A549 (cell line): ENCODE data around the gene TAS2R60. TPM values are rescaled to one million over a fixed set of nuclear protein-coding genes. Genes with fewer than 3 reads are reported as not detected.
A peak's percentile ranks its signal among the peaks of the same experiment; 100 is the strongest.

Experiments
- ATAC-seq, 2 experiments: fragments of 200-7000 bp in 1 of 2; fragments of >200 bp in 1 of 2; cut with Nextera tagmentation in 1 of 2; cut with Tn5 transposase in 1 of 2; 3 replicates each; pipeline versions ENCODE4 v1.8.0 to v1.9.1; 2018 to 2020; ENCODE audit warnings: mild to moderate bottlenecking in 1 of 2, moderate library complexity in 1 of 2
- CTCF ChIA-PET: fragments of 300-600 bp; sonication (Branson Sonifier 250); formaldehyde crosslinking; extraction: SDS; loops from one replicate; lab custom pipeline; 2021; ENCODE audit warnings: antibody characterized with exemption, inconsistent platforms; lab: Yijun Ruan, JAX
- POLR2A ChIA-PET: fragments of 350-600 bp; formaldehyde crosslinking; extraction: SDS; loops from one replicate; lab custom pipeline; 2021; ENCODE audit warnings: antibody characterized with exemption, inconsistent platforms; lab: Yijun Ruan, JAX
- DNase-seq, 2 experiments: peaks; one replicate each; pipeline versions ENCODE4 v3.0.0 to v3.0.0-alpha.2; 2011 to 2016; ENCODE audit warnings: low read depth in 1 of 2, low spot score in 1 of 2
- FAIRE-seq: peaks from 2 replicates; lab custom pipeline; 2011; peaks lifted over from hg19 to GRCh38; lab: Jason Lieb, UNC
- H3K27ac ChIP-seq, 2 experiments: fragments of >200 bp; sonication (Bioruptor Twin); formaldehyde crosslinking; 3 replicates each; pipeline ENCODE4 v1.5.1; 2016 to 2017
- H3K4me1 ChIP-seq: fragments of >200 bp; sonication (Bioruptor Twin); formaldehyde crosslinking; 3 replicates; pipeline ENCODE4 v1.6.1; 2016
- H3K4me2 ChIP-seq: fragments of >200 bp; sonication (Bioruptor Twin); formaldehyde crosslinking; 3 replicates; pipeline ENCODE4 v1.6.1; 2016
- H3K4me3 ChIP-seq: fragments of >200 bp; sonication (Bioruptor Twin); formaldehyde crosslinking; 3 replicates; pipeline ENCODE4 v1.5.1; 2016
- H3K9me3 ChIP-seq: fragments of >200 bp; sonication (Bioruptor Twin); formaldehyde crosslinking; 3 replicates; pipeline ENCODE4 v1.6.1; 2016
- ATOH8 ChIP-seq: fragments of 250-450 bp; sonication (Bioruptor Pico); IDR thresholded peaks from 2 replicates; pipeline ENCODE4 v1.5.0; 2020; ENCODE audit warnings: low read depth, mild to moderate bottlenecking, moderate library complexity
- BHLHE40 ChIP-seq: IDR thresholded peaks from 2 replicates; pipeline ENCODE4 v1.6.1; 2012; ENCODE audit warnings: low read depth, low read length, inconsistent platforms
- CBX8 ChIP-seq: fragments of 200-600 bp; sonication (generic); IDR thresholded peaks from 2 replicates; pipeline ENCODE4 v1.6.1; 2016
- CHD2 ChIP-seq: fragments of 150-350 bp; IDR thresholded peaks from 2 replicates; pipeline ENCODE4 v1.6.1; 2014; ENCODE audit warnings: low read length; ENCODE audit not compliant: partially characterized antibody
- CTCF ChIP-seq: fragments of >200 bp; sonication (Bioruptor Twin); formaldehyde crosslinking; IDR thresholded peaks from 3 replicates; pipeline ENCODE4 v1.5.1; 2016
- E2F6 ChIP-seq: IDR thresholded peaks from 2 replicates; pipeline ENCODE4 v1.6.1; 2012; ENCODE audit warnings: low read depth, borderline replicate concordance
- EP300 ChIP-seq, 2 experiments: fragments of >200 bp; sonication (Bioruptor Twin); formaldehyde crosslinking; IDR thresholded peaks; 2 replicates in 1 of 2; 3 replicates in 1 of 2; pipeline ENCODE4 v1.6.1; 2016 to 2017
- FOSB ChIP-seq: fragments of 250-450 bp; sonication (Bioruptor Pico); IDR thresholded peaks from 2 replicates; pipeline ENCODE4 v1.5.0; 2020; ENCODE audit warnings: mild to moderate bottlenecking, moderate library complexity
- FOSL2 ChIP-seq, 2 experiments: fragments of 450-650 bp in 1 of 2; fragments of >200 bp in 1 of 2; sonication (Bioruptor Twin) in 1 of 2; formaldehyde crosslinking; IDR thresholded peaks; 2 replicates each; pipeline versions ENCODE4 v1.5.0 to v1.6.1; 2016 to 2020; ENCODE audit warnings: mild to moderate bottlenecking in 1 of 2, moderate library complexity in 1 of 2
- FOXS1 ChIP-seq: fragments of 250-450 bp; sonication (Bioruptor Pico); IDR thresholded peaks from 2 replicates; pipeline ENCODE4 v1.5.0; 2020; ENCODE audit warnings: mild to moderate bottlenecking, moderate library complexity
- HOXA7 ChIP-seq: fragments of 250-450 bp; sonication (Bioruptor Pico); IDR thresholded peaks from 2 replicates; pipeline ENCODE4 v1.5.0; 2020; ENCODE audit warnings: mild to moderate bottlenecking, moderate library complexity
- HOXB5 ChIP-seq: fragments of 250-450 bp; sonication (Bioruptor Pico); IDR thresholded peaks from 2 replicates; pipeline ENCODE4 v1.5.0; 2020; ENCODE audit warnings: mild to moderate bottlenecking, moderate library complexity
- JUNB ChIP-seq: fragments of >200 bp; sonication (Bioruptor Twin); formaldehyde crosslinking; IDR thresholded peaks from 2 replicates; pipeline ENCODE4 v1.6.1; 2016
- KDM1A ChIP-seq: fragments of 200-600 bp; sonication (generic); IDR thresholded peaks from 2 replicates; pipeline ENCODE4 v1.6.1; 2016; ENCODE audit warnings: low read depth, mild to moderate bottlenecking
- KDM5A ChIP-seq: fragments of 200-600 bp; sonication (generic); IDR thresholded peaks from 2 replicates; pipeline ENCODE4 v1.6.1; 2016; ENCODE audit warnings: antibody characterized with exemption, mild to moderate bottlenecking
- MAFK ChIP-seq: fragments of 450-650 bp; IDR thresholded peaks from 2 replicates; pipeline ENCODE4 v1.6.1; 2014; ENCODE audit not compliant: partially characterized antibody
- MAX ChIP-seq: IDR thresholded peaks from 2 replicates; pipeline ENCODE4 v1.6.1; 2012
- NFE2L2 ChIP-seq: fragments of 150-350 bp; conservative IDR thresholded peaks from 2 replicates; pipeline ENCODE4 v1.6.1; 2014; ENCODE audit warnings: low read length
- PBX3 ChIP-seq: IDR thresholded peaks from 2 replicates; pipeline ENCODE4 v1.6.1; 2012
- PHF8 ChIP-seq: fragments of 200-600 bp; sonication (generic); IDR thresholded peaks from 2 replicates; pipeline ENCODE4 v1.6.1; 2016; ENCODE audit warnings: low read depth, mild to moderate bottlenecking, antibody characterized with exemption, moderate library complexity, borderline replicate concordance
- RCOR1 ChIP-seq: fragments of 150-350 bp; IDR thresholded peaks from 2 replicates; pipeline ENCODE4 v1.6.1; 2014; ENCODE audit warnings: antibody characterized with exemption, low read length, low read depth
- REST ChIP-seq: fragments of 200-600 bp; sonication (generic); IDR thresholded peaks from 2 replicates; pipeline ENCODE4 v1.6.1; 2016; ENCODE audit warnings: antibody characterized with exemption, mild to moderate bottlenecking, moderate library complexity
- SREBF2 ChIP-seq: fragments of 450-650 bp; IDR thresholded peaks from 2 replicates; pipeline ENCODE4 v1.6.1; 2014; ENCODE audit warnings: mild to moderate bottlenecking, moderate library complexity
- TFCP2L1 ChIP-seq: fragments of 250-450 bp; sonication (Bioruptor Pico); IDR thresholded peaks from 2 replicates; pipeline ENCODE4 v1.5.0; 2021; ENCODE audit warnings: mild to moderate bottlenecking
- USF2 ChIP-seq: fragments of 450-650 bp; IDR thresholded peaks from 2 replicates; pipeline ENCODE4 v1.6.1; 2014; ENCODE audit warnings: antibody characterized with exemption
- WGBS: methylation state at CpG from one replicate; pipeline ENCODE4 v1.1.6; 2017; ENCODE audit errors: missing lambda C conversion rate; 5-methylcytosine and 5-hydroxymethylcytosine counted together
- polyA plus RNA-seq, 4 experiments: library from polyadenylated mRNA; depleted of rRNA in 3 of 4; stranded (reverse); fragments of >200 nt; fragmentation: RNase III in 1 of 4; extraction: RNeasy Plus Mini Kit Qiagen cat#74134 plus additional on column Dnase treatment in 1 of 4; gene quantifications; 2 replicates in 3 of 4; 3 replicates in 1 of 4; pipeline ENCODE4 v1.2.3, GENCODE V29; 2011 to 2017

TAS2R60 gene
- polyA plus RNA-seq, 2 of the 4 experiments (the other 2 are of a cell fraction), result not detected

GRCh38 chr7:143406002-143406357, 37.3 kb upstream of the TAS2R60 start (continued):
- no peak for TF ChIP-seq MAFK

GRCh38 chr7:143407287-143408251, 35.7 kb upstream of the TAS2R60 start:
- no peak for DNase-seq
- CTCF ChIA-PET, result interaction anchor here (0.8 to 5.9 kb wide), 11 partner anchors 9 to 102 kb away, joined by 3 to 46 read pairs (median 5); no protein-coding TSS in a partner anchor
- no peak overlapping the region for H3K4me2 ChIP-seq
- peaks cover 7% of the 10 kb centered on the region; the same call in 2 of the 3 replicates for H3K4me1 ChIP-seq
- no peak overlapping the region for H3K27ac ChIP-seq
- TF ChIP-seq FOSL2 (IDR thresholded peaks at IDR 0.05), result no peak
- no peak for TF ChIP-seq FOSL2 (CRISPR knock-in tag; IDR thresholded peaks at IDR 0.05)
- TF ChIP-seq SREBF2, result no peak
- no peak for TF ChIP-seq CHD2
- no peak for TF ChIP-seq PBX3
- TF ChIP-seq KDM5A, result no peak
- no peak for TF ChIP-seq NFE2L2
- TF ChIP-seq RCOR1, result no peak
- no peak overlapping the region for H3K4me3 ChIP-seq
- H3K9me3 ChIP-seq, result no peaks in the 10 kb centered on the region
- POLR2A ChIA-PET, result no interaction called here
- WGBS, result 73% methylated on average over 13 of the region's 13 CpGs
- peak; percentile 30 to 49; a peak in 4 of 6 replicates for ATAC-seq
- no peak for FAIRE-seq

- Histone ChIP-seq H3K9me3 (no peaks in the 10 kb centered on the region), H3K27ac (peak overlapping the region in 1 of 2 experiments; percentile 36; a peak in 1 of 6 replicates), H3K4me1 (peaks cover 7% of the 10 kb centered on the region; the same call in 2 of the 3 replicates), H3K4me2 (peak overlapping the region; percentile 80), H3K4me3 (peak overlapping the region; percentile 38; the same call in 2 of the 3 replicates)
- ChIA-PET POLR2A (no interaction called here), CTCF (interaction anchor here (0.8 to 5.9 kb wide), 7 partner anchors 9 to 63 kb away, joined by 3 to 46 read pairs (median 8); no protein-coding TSS in a partner anchor)
- ATAC-seq, result peak; percentile 6 to 24; a peak in 3 of 6 replicates
- no peak for FAIRE-seq
- WGBS, result 61% methylated on average over 8 of the region's 20 CpGs
- DNase-seq, result no peak
- TF ChIP-seq PHF8, result no peak
- no peak for TF ChIP-seq MAFK
- TF ChIP-seq TFCP2L1 (CRISPR knock-in tag), result no peak
- no peak for TF ChIP-seq FOSB (CRISPR knock-in tag)
- TF ChIP-seq HOXB5, result no peak
- no peak for TF ChIP-seq KDM1A
- no peak for TF ChIP-seq HOXA7 (CRISPR knock-in tag)
- no peak for TF ChIP-seq REST
- TF ChIP-seq MAX, result no peak
- TF ChIP-seq E2F6, result no peak
- no peak for TF ChIP-seq USF2
- no peak for TF ChIP-seq ATOH8 (CRISPR knock-in tag)
- TF ChIP-seq CBX8, result no peak
- TF ChIP-seq BHLHE40, result no peak
- no peak for TF ChIP-seq EP300 (IDR thresholded peaks at IDR 0.05)
- no peak for TF ChIP-seq FOXS1 (CRISPR knock-in tag)
- TF ChIP-seq CTCF, result no peak
- no peak for TF ChIP-seq JUNB
Observed at GRCh38 chr7:143408252-143408685, 35.0 kb upstream of the TAS2R60 start.
